Measurements from ENCODE around the gene ZDHHC5.
"Not testable (repeated sequence)": the region's sequence is repeated elsewhere in the genome, so short reads cannot be mapped to it uniquely, and the experiment has no call there.

Gene ZDHHC5

GRCh38 chr11:57651408-57651807 lies 16.5 kb upstream of the ZDHHC5 start:
- Histone ChIP-seq H3K4me3 (ENCODE audit: low read depth, low read length) (no peak overlapping the region), H3K9me3 (ENCODE audit: control insufficient read depth, insufficient read depth, low read depth, low read length) (no peaks in the 10 kb centered on the region), H3K4me1 (ENCODE audit: control insufficient read depth, insufficient read depth, low read length) (peaks cover 39% of the 10 kb centered on the region), H3K9ac (ENCODE audit: low read length) (no peak overlapping the region), H3K27me3 (ENCODE audit: control insufficient read depth, insufficient read depth, low read length) (no peaks in the 10 kb centered on the region), H3K36me3 (ENCODE audit: control insufficient read depth, insufficient read depth, low read length) (no peaks in the 10 kb centered on the region), H3K27ac (ENCODE audit: low read depth, low read length) (no peak overlapping the region)

- H3K9ac ChIP-seq (ENCODE audit: low read length); H3K9me3 ChIP-seq (ENCODE audit: control insufficient read depth, insufficient read depth, low read depth, low read length); H3K27ac ChIP-seq (ENCODE audit: low read depth, low read length); H3K27me3 ChIP-seq (ENCODE audit: control insufficient read depth, insufficient read depth, low read length); H3K4me3 ChIP-seq (ENCODE audit: low read depth, low read length); H3K36me3 ChIP-seq (ENCODE audit: control insufficient read depth, insufficient read depth, low read length): not testable (repeated sequence)
- H3K4me1 ChIP-seq (ENCODE audit: control insufficient read depth, insufficient read depth, low read length) = peaks cover 31% of the 10 kb centered on the region
These were observed 15.7 kb upstream of the ZDHHC5 start for GRCh38 chr11:57652230-57652629.

GRCh38 chr11:57652662-57653061 lies 15.3 kb upstream of the ZDHHC5 start:
- no peaks in the 10 kb centered on the region for H3K9me3 ChIP-seq (ENCODE audit: control insufficient read depth, insufficient read depth, low read depth, low read length)
- no peaks in the 10 kb centered on the region for H3K27me3 ChIP-seq (ENCODE audit: control insufficient read depth, insufficient read depth, low read length)
- no peaks in the 10 kb centered on the region for H3K36me3 ChIP-seq (ENCODE audit: control insufficient read depth, insufficient read depth, low read length)
- H3K4me3 ChIP-seq (ENCODE audit: low read depth, low read length) = no peak overlapping the region
- no peak overlapping the region for H3K27ac ChIP-seq (ENCODE audit: low read depth, low read length)
- H3K9ac ChIP-seq (ENCODE audit: low read length) = no peak overlapping the region
- peaks cover 27% of the 10 kb centered on the region for H3K4me1 ChIP-seq (ENCODE audit: control insufficient read depth, insufficient read depth, low read length)

GRCh38 chr11:57653163-57653562 lies 14.8 kb upstream of the ZDHHC5 start:
- Histone ChIP-seq H3K9ac (ENCODE audit: low read length) (no peak overlapping the region), H3K4me1 (ENCODE audit: control insufficient read depth, insufficient read depth, low read length) (peaks cover 22% of the 10 kb centered on the region), H3K4me3 (ENCODE audit: low read depth, low read length) (no peak overlapping the region), H3K9me3 (ENCODE audit: control insufficient read depth, insufficient read depth, low read depth, low read length) (no peaks in the 10 kb centered on the region), H3K27me3 (ENCODE audit: control insufficient read depth, insufficient read depth, low read length) (no peaks in the 10 kb centered on the region), H3K27ac (ENCODE audit: low read depth, low read length) (no peak overlapping the region), H3K36me3 (ENCODE audit: control insufficient read depth, insufficient read depth, low read length) (no peaks in the 10 kb centered on the region)

- H3K36me3 ChIP-seq (ENCODE audit: control insufficient read depth, insufficient read depth, low read length) = peaks cover 24% of the 10 kb centered on the region
- H3K27me3 ChIP-seq (ENCODE audit: control insufficient read depth, insufficient read depth, low read length) = no peaks in the 10 kb centered on the region
- H3K27ac ChIP-seq (ENCODE audit: low read depth, low read length) = no peak overlapping the region
- H3K4me3 ChIP-seq (ENCODE audit: low read depth, low read length) = peak overlapping the region; percentile 89
- peak overlapping the region; percentile 63 for H3K9ac ChIP-seq (ENCODE audit: low read length)
- no peaks in the 10 kb centered on the region for H3K9me3 ChIP-seq (ENCODE audit: control insufficient read depth, insufficient read depth, low read depth, low read length)
- H3K4me1 ChIP-seq (ENCODE audit: control insufficient read depth, insufficient read depth, low read length) = peaks cover 6% of the 10 kb centered on the region; the same call in 1 of the 2 replicates
These were observed 11.1 kb upstream of the ZDHHC5 start for GRCh38 chr11:57656885-57657193.

GRCh38 chr11:57657194-57658022 lies 10.5 kb upstream of the ZDHHC5 start, which contains the start of gene CLP1:
Gene CLP1 (plus strand): TSS chr11:57657762. CDS start chr11:57659477, 1,715 bp downstream.
- Histone ChIP-seq H3K9ac (ENCODE audit: low read length) (peak within 1 kb of the TSS; percentile 81), H3K4me1 (ENCODE audit: control insufficient read depth, insufficient read depth, low read length) (peaks cover 6% of the 10 kb centered on the region; the same call in 1 of the 2 replicates), H3K9me3 (ENCODE audit: control insufficient read depth, insufficient read depth, low read depth, low read length) (no peaks in the 10 kb centered on the region), H3K27ac (ENCODE audit: low read depth, low read length) (no peak within 1 kb of the TSS), H3K27me3 (ENCODE audit: control insufficient read depth, insufficient read depth, low read length) (no peaks in the 10 kb centered on the region), H3K36me3 (ENCODE audit: control insufficient read depth, insufficient read depth, low read length) (peaks cover 24% of the 10 kb centered on the region), H3K4me3 (ENCODE audit: low read depth, low read length) (peak within 1 kb of the TSS; percentile 89)

GRCh38 chr11:57658023-57658361 lies 9.9 kb upstream of the ZDHHC5 start:
- H3K9me3 ChIP-seq (ENCODE audit: control insufficient read depth, insufficient read depth, low read depth, low read length) = no peaks in the 10 kb centered on the region
- no peaks in the 10 kb centered on the region for H3K27me3 ChIP-seq (ENCODE audit: control insufficient read depth, insufficient read depth, low read length)
- H3K36me3 ChIP-seq (ENCODE audit: control insufficient read depth, insufficient read depth, low read length) = peaks cover 24% of the 10 kb centered on the region
- H3K27ac ChIP-seq (ENCODE audit: low read depth, low read length) = no peak overlapping the region
- H3K4me3 ChIP-seq (ENCODE audit: low read depth, low read length) = peak overlapping the region; percentile 89
- peaks cover 2% of the 10 kb centered on the region; the same call in 1 of the 2 replicates for H3K4me1 ChIP-seq (ENCODE audit: control insufficient read depth, insufficient read depth, low read length)
- H3K9ac ChIP-seq (ENCODE audit: low read length) = peak overlapping the region; percentile 81

- Histone ChIP-seq H3K9ac (ENCODE audit: low read length) (no peak overlapping the region), H3K27me3 (ENCODE audit: control insufficient read depth, insufficient read depth, low read length) (no peaks in the 10 kb centered on the region), H3K4me3 (ENCODE audit: low read depth, low read length) (no peak overlapping the region), H3K27ac (ENCODE audit: low read depth, low read length) (no peak overlapping the region), H3K9me3 (ENCODE audit: control insufficient read depth, insufficient read depth, low read depth, low read length) (no peaks in the 10 kb centered on the region), H3K36me3 (ENCODE audit: control insufficient read depth, insufficient read depth, low read length) (peaks cover 24% of the 10 kb centered on the region), H3K4me1 (ENCODE audit: control insufficient read depth, insufficient read depth, low read length) (no peaks in the 10 kb centered on the region)
These were observed 8.2 kb upstream of the ZDHHC5 start for GRCh38 chr11:57659669-57660068.

GRCh38 chr11:57662893-57663292 lies 5.0 kb upstream of the ZDHHC5 start:
- Histone ChIP-seq H3K9ac (ENCODE audit: low read length) (no peak overlapping the region), H3K4me3 (ENCODE audit: low read depth, low read length) (no peak overlapping the region)

GRCh38 chr11:57663975-57664374 lies 3.9 kb upstream of the ZDHHC5 start:
- Histone ChIP-seq H3K9ac (ENCODE audit: low read length) (no peak overlapping the region), H3K9me3 (ENCODE audit: control insufficient read depth, insufficient read depth, low read depth, low read length) (no peaks in the 10 kb centered on the region), H3K36me3 (ENCODE audit: control insufficient read depth, insufficient read depth, low read length) (peaks cover 24% of the 10 kb centered on the region), H3K4me3 (ENCODE audit: low read depth, low read length) (no peak overlapping the region), H3K4me1 (ENCODE audit: control insufficient read depth, insufficient read depth, low read length) (peaks cover under 1% of the 10 kb centered on the region; the same call in 1 of the 2 replicates), H3K27ac (ENCODE audit: low read depth, low read length) (no peak overlapping the region), H3K27me3 (ENCODE audit: control insufficient read depth, insufficient read depth, low read length) (no peaks in the 10 kb centered on the region)

More at GRCh38 chr11:57662893-57663292, 5.0 kb upstream of the ZDHHC5 start:
- H3K36me3 ChIP-seq (ENCODE audit: control insufficient read depth, insufficient read depth, low read length) = peaks cover 24% of the 10 kb centered on the region
- no peaks in the 10 kb centered on the region for H3K9me3 ChIP-seq (ENCODE audit: control insufficient read depth, insufficient read depth, low read depth, low read length)
- no peaks in the 10 kb centered on the region for H3K4me1 ChIP-seq (ENCODE audit: control insufficient read depth, insufficient read depth, low read length)
- H3K27ac ChIP-seq (ENCODE audit: low read depth, low read length) = no peak overlapping the region
- H3K27me3 ChIP-seq (ENCODE audit: control insufficient read depth, insufficient read depth, low read length) = no peaks in the 10 kb centered on the region

- Histone ChIP-seq H3K4me1 (ENCODE audit: control insufficient read depth, insufficient read depth, low read length) (peaks cover 4% of the 10 kb centered on the region; the same call in 1 of the 2 replicates), H3K27me3 (ENCODE audit: control insufficient read depth, insufficient read depth, low read length) (no peaks in the 10 kb centered on the region), H3K4me3 (ENCODE audit: low read depth, low read length) (peak overlapping the region; percentile 87), H3K9me3 (ENCODE audit: control insufficient read depth, insufficient read depth, low read depth, low read length) (no peaks in the 10 kb centered on the region), H3K27ac (ENCODE audit: low read depth, low read length) (peak overlapping the region; percentile 97), H3K36me3 (ENCODE audit: control insufficient read depth, insufficient read depth, low read length) (peaks cover 7% of the 10 kb centered on the region), H3K9ac (ENCODE audit: low read length) (peak overlapping the region; percentile 96)
These were observed 688 bp upstream of the ZDHHC5 start for GRCh38 chr11:57667117-57667735.

Measured in HUES6 (cell line).